HepG2 (cell line): ENCODE results near the gene GNAL.

Experiments used
- CEBPG ChIP-seq: IDR thresholded peaks from 2 replicates; pipeline ENCODE4 v1.6.1; 2016
- CTCF ChIP-seq: sonication (generic); formaldehyde crosslinking; IDR thresholded peaks from 2 replicates; pipeline ENCODE4 v1.5.0; 2020; ENCODE audit warnings: mild to moderate bottlenecking, missing genetic modification reagents, moderate library complexity
- ETV5 ChIP-seq: IDR thresholded peaks from 2 replicates; pipeline ENCODE4 v1.6.1; 2018; ENCODE audit warnings: missing biosample characterization, missing genetic modification reagents, inconsistent platforms, borderline replicate concordance
- MAZ ChIP-seq, 2 experiments: sonication (generic) in 1 of 2; formaldehyde crosslinking in 1 of 2; IDR thresholded peaks; 2 replicates each; pipeline versions ENCODE4 v1.5.0 to v1.6.1; 2012 to 2020; ENCODE audit warnings: low read depth in 2 of 2, mild to moderate bottlenecking in 2 of 2, borderline replicate concordance in 1 of 2, improper control_type of control experiment in 1 of 2, low read length in 1 of 2, missing genetic modification reagents in 1 of 2, moderate library complexity in 1 of 2
- MED1 ChIP-seq: sonication (generic); formaldehyde crosslinking; IDR thresholded peaks from 2 replicates; pipeline ENCODE4 v1.4.0; 2020; ENCODE audit warnings: missing genetic modification reagents
- RAD51 ChIP-seq: fragments of 450-650 bp; IDR thresholded peaks from 2 replicates; pipeline ENCODE4 v1.6.1; 2016; ENCODE audit warnings: borderline replicate concordance
- RARG ChIP-seq: sonication (generic); formaldehyde crosslinking; IDR thresholded peaks from 2 replicates; pipeline ENCODE4 v1.4.0; 2020; ENCODE audit warnings: low read depth, mild to moderate bottlenecking, missing genetic modification reagents
- REST ChIP-seq, 2 experiments: IDR thresholded peaks; 2 replicates each; pipeline ENCODE4 v1.6.1; 2011 to 2012; ENCODE audit warnings: low read length in 2 of 2, borderline replicate concordance in 1 of 2, low read depth in 1 of 2, mild to moderate bottlenecking in 1 of 2, moderate library complexity in 1 of 2
- TARDBP ChIP-seq: sonication (generic); formaldehyde crosslinking; IDR thresholded peaks from 2 replicates; pipeline ENCODE4 v1.8.0; 2022; ENCODE audit warnings: mild to moderate bottlenecking, missing genetic modification reagents
- TP53 ChIP-seq: sonication (generic); formaldehyde crosslinking; conservative IDR thresholded peaks from 2 replicates; pipeline ENCODE4 v1.4.0; 2020; ENCODE audit warnings: missing genetic modification reagents
- USF2 ChIP-seq, 2 experiments: sonication (generic) in 1 of 2; formaldehyde crosslinking in 1 of 2; IDR thresholded peaks; 2 replicates each; pipeline versions ENCODE4 v1.5.1 to v1.6.1; 2011 to 2020; ENCODE audit warnings: borderline replicate concordance in 1 of 2, low read depth in 1 of 2, low read length in 1 of 2, mild to moderate bottlenecking in 1 of 2, missing genetic modification reagents in 1 of 2, moderate library complexity in 1 of 2
- ZNF224 ChIP-seq: sonication (generic); formaldehyde crosslinking; IDR thresholded peaks from 2 replicates; pipeline ENCODE4 v1.5.0; 2020; ENCODE audit warnings: mild to moderate bottlenecking, missing genetic modification reagents
- ZNF609 ChIP-seq: sonication (generic); formaldehyde crosslinking; IDR thresholded peaks from 2 replicates; pipeline ENCODE4 v1.4.0; 2020; ENCODE audit warnings: mild to moderate bottlenecking, missing genetic modification reagents, borderline replicate concordance

- TF ChIP-seq RAD51 (no peak), USF2 (IDR thresholded peaks at IDR 0.05; ENCODE audit: low read depth, low read length) (no peak), USF2 (CRISPR knock-in tag; IDR thresholded peaks at IDR 0.05; ENCODE audit: borderline replicate concordance) (no peak), RARG (no peak), REST (IDR thresholded peaks at IDR 0.05; ENCODE audit: borderline replicate concordance in 1 of 2, low read depth in 1 of 2, low read length in 2 of 2) (no peak), CTCF (CRISPR knock-in tag) (no peak), TARDBP (CRISPR knock-in tag) (no peak), TP53 (no peak), ZNF609 (CRISPR knock-in tag) (no peak), MAZ (IDR thresholded peaks at IDR 0.05; ENCODE audit: borderline replicate concordance, low read depth, low read length) (no peak), MAZ (CRISPR knock-in tag; IDR thresholded peaks at IDR 0.05; ENCODE audit: low read depth) (no peak), CEBPG (CRISPR knock-in tag) (no peak), MED1 (CRISPR knock-in tag) (no peak), ZNF224 (CRISPR knock-in tag) (no peak), ETV5 (CRISPR knock-in tag) (no peak)
Observed at GRCh38 chr18:11828786-11829432, 139.8 kb downstream of the GNAL start.
